Endothelial cell of umbilical vein (primary cell): ENCODE results near the gene ANKRD31. TPM values are rescaled to one million over a fixed set of nuclear protein-coding genes. Genes with fewer than 3 reads are reported as not detected.

Experiments used
- BruUV-seq: library from RNA; stranded (reverse); fragments of 400-500 nt; replicated peaks from 2 replicates; lab custom pipeline; 2021; lab: Mats Ljungman, UMichigan
- CTCF ChIA-PET: fragments of 300-600, 350-600 bp; sonication (Branson Sonifier 250); formaldehyde crosslinking; loops from one replicate; lab custom pipeline; 2021; ENCODE audit warnings: antibody characterized with exemption, inconsistent platforms; lab: Charles Lee
- POLR2A ChIA-PET: fragments of 300-600, 350-600 bp; sonication (Branson Sonifier 250); formaldehyde crosslinking; loops from one replicate; lab custom pipeline; 2021; ENCODE audit warnings: antibody characterized with exemption, inconsistent platforms; lab: Charles Lee
- DNase-seq: peaks from one replicate; pipeline ENCODE4 v3.0.0-alpha.2; 2011; ENCODE audit warnings: low read depth, low spot score
- FAIRE-seq: peaks from 2 replicates; lab custom pipeline; 2011; peaks lifted over from hg19 to GRCh38; lab: Jason Lieb, UNC
- H2AFZ ChIP-seq: 2 replicates; pipeline ENCODE4 v1.6.0; 2012; ENCODE audit warnings: low read depth, low read length, control low read depth, inconsistent platforms
- H3K27ac ChIP-seq: 2 replicates; pipeline ENCODE4 v1.5.1; 2011; ENCODE audit warnings: low read depth, mild to moderate bottlenecking, control low read depth, low read length, moderate library complexity; ENCODE audit not compliant: insufficient read depth
- H3K27me3 ChIP-seq, 2 experiments: 2 replicates each; pipeline versions ENCODE4 v1.6.0 to v1.6.1; 2011; ENCODE audit warnings: low read length in 2 of 2, mixed read lengths in 1 of 2; ENCODE audit not compliant: control insufficient read depth in 2 of 2, insufficient read depth in 2 of 2
- H3K36me3 ChIP-seq, 2 experiments: 2 replicates in 1 of 2; 3 replicates in 1 of 2; pipeline ENCODE4 v1.5.1; 2011; ENCODE audit warnings: low read length in 2 of 2, mild to moderate bottlenecking in 1 of 2, moderate library complexity in 1 of 2; ENCODE audit not compliant: control insufficient read depth in 2 of 2, insufficient read depth in 2 of 2; ENCODE audit errors: extremely low read depth in 1 of 2
- H3K4me1 ChIP-seq: 3 replicates; pipeline ENCODE4 v1.5.1; 2011; ENCODE audit warnings: mild to moderate bottlenecking, low read length; ENCODE audit not compliant: control insufficient read depth, insufficient read depth; ENCODE audit errors: extremely low read depth
- H3K4me2 ChIP-seq: 2 replicates; pipeline ENCODE4 v1.6.1; 2011; ENCODE audit warnings: low read length, control low read depth, mixed read lengths; ENCODE audit not compliant: insufficient read depth
- H3K4me3 ChIP-seq, 3 experiments: fragments of 200-600 bp in 1 of 3; sonication (generic), shearing (Covaris generic) in 1 of 3; replicated peaks in 1 of 3; 2 replicates each; pipeline ENCODE4 v1.5.1; 2011 to 2016; ENCODE audit warnings: control low read depth in 3 of 3, low read length in 3 of 3, mild to moderate bottlenecking in 2 of 3, inconsistent platforms in 1 of 3, low read depth in 1 of 3, moderate library complexity in 1 of 3; ENCODE audit not compliant: insufficient read depth in 1 of 3
- H3K79me2 ChIP-seq: 2 replicates; pipeline ENCODE4 v1.6.0; 2012; ENCODE audit warnings: low read length, inconsistent platforms; ENCODE audit not compliant: control insufficient read depth, insufficient read depth
- H3K9ac ChIP-seq: replicated peaks from 2 replicates; pipeline ENCODE3; 2011; ENCODE audit warnings: low read length, control low read depth; ENCODE audit not compliant: insufficient read depth; ENCODE audit errors: extremely low read depth
- H3K9me1 ChIP-seq: replicated peaks from 3 replicates; pipeline ENCODE4 v1.6.0; 2011; ENCODE audit warnings: mild to moderate bottlenecking, low read length; ENCODE audit not compliant: control insufficient read depth, insufficient read depth; ENCODE audit errors: extremely low read depth
- H3K9me3 ChIP-seq: replicated peaks from 2 replicates; pipeline ENCODE4 v1.5.1; 2012; ENCODE audit warnings: low read length, inconsistent platforms; ENCODE audit not compliant: control insufficient read depth, insufficient read depth
- H4K20me1 ChIP-seq: replicated peaks from 2 replicates; pipeline ENCODE3; 2011; ENCODE audit warnings: mild to moderate bottlenecking, low read length; ENCODE audit not compliant: control insufficient read depth, insufficient read depth; ENCODE audit errors: extremely low read depth
- EZH2 ChIP-seq: IDR thresholded peaks from 2 replicates; pipeline ENCODE4 v1.6.1; 2012; ENCODE audit warnings: borderline replicate concordance, low read depth, mild to moderate bottlenecking, moderate library complexity, low read length, inconsistent platforms; ENCODE audit not compliant: severe bottlenecking
- FOS ChIP-seq: IDR thresholded peaks from 2 replicates; pipeline ENCODE4 v1.6.1; 2011; ENCODE audit warnings: mild to moderate bottlenecking, low read length, moderate library complexity, borderline replicate concordance; ENCODE audit not compliant: insufficient read depth
- GATA2 ChIP-seq: IDR thresholded peaks from 2 replicates; pipeline ENCODE4 v1.7.0; 2011; ENCODE audit warnings: low read depth, mild to moderate bottlenecking, moderate library complexity, mixed read lengths, low read length; ENCODE audit not compliant: insufficient read length, insufficient read depth
- JUN ChIP-seq: IDR thresholded peaks from 2 replicates; pipeline ENCODE4 v1.6.1; 2011; ENCODE audit warnings: borderline replicate concordance, low read depth; ENCODE audit not compliant: insufficient read length, insufficient read depth
- MYC ChIP-seq: IDR thresholded peaks from one replicate; pipeline ENCODE4 v1.6.1; 2011; ENCODE audit warnings: mild to moderate bottlenecking, low read depth, low read length
- POLR2A ChIP-seq: IDR thresholded peaks from 2 replicates; pipeline ENCODE4 v1.6.1; 2012; ENCODE audit warnings: low read depth, mild to moderate bottlenecking, control low read depth, low read length
- POLR2AphosphoS5 ChIP-seq: IDR thresholded peaks from 2 replicates; pipeline ENCODE4 v1.6.1; 2012; ENCODE audit warnings: low read depth, mild to moderate bottlenecking, control low read depth, low read length, moderate library complexity; ENCODE audit not compliant: insufficient read depth
- dilution Hi-C: fragments of 300-500 bp; cut with MboI; formaldehyde crosslinking; loops from one replicate; pipeline ENCODE4 v1.15.0; 2019; ENCODE audit warnings: low sequenced_read_pairs; ENCODE audit not compliant: extremely low pct_ligation_motif_present
- intact Hi-C: fragments of 100-400 bp; cut with micrococcal nuclease; formaldehyde crosslinking; loops from one replicate; pipeline ENCODE4 v1.10.0; 2022
- polyA plus RNA-seq, 4 experiments: library from polyadenylated mRNA; depleted of rRNA in 3 of 4; stranded (reverse) in 3 of 4; unstranded in 1 of 4; fragments of >200 nt; gene quantifications; 2 replicates each; pipeline versions ENCODE4 v1.2.1 to v1.2.3, GENCODE V29; 2011 to 2012; ENCODE audit warnings: missing spikeins in 1 of 4
- total RNA-seq: library from RNA; stranded (reverse); gene quantifications from 2 replicates; pipeline ENCODE4 v1.2.3, GENCODE V29; 2021
- TF ChIP-seq, protein P1 (sequence below): IDR thresholded peaks from 2 replicates; pipeline ENCODE4 v1.6.1; 2011; ENCODE audit not compliant: insufficient read depth, insufficient read length
- TF ChIP-seq, protein P2 (sequence below), 2 donors: IDR thresholded peaks; 1 replicate in 1 of 2; 2 replicates in 1 of 2; pipeline ENCODE4 v1.5.1; 2011; ENCODE audit warnings: low read length in 2 of 2, mild to moderate bottlenecking in 2 of 2, moderate library complexity in 2 of 2, control low read depth in 1 of 2, inconsistent platforms in 1 of 2, low read depth in 1 of 2; ENCODE audit not compliant: insufficient read depth in 1 of 2; ENCODE audit errors: extremely low read depth in 1 of 2

The ANKRD31 gene
- total and polyA plus RNA-seq, 2 donors (not counting 3 experiments of a cell fraction or from before 2014, with no cell fraction given): not detected

GRCh38 chr5:75277463-75277862, 40.8 kb upstream of the ANKRD31 start:
- dilution Hi-C loops: no loop called here
- TF ChIP-seq JUN: no peak
- TF ChIP-seq FOS: no peak
- TF ChIP-seq, protein P1, sequence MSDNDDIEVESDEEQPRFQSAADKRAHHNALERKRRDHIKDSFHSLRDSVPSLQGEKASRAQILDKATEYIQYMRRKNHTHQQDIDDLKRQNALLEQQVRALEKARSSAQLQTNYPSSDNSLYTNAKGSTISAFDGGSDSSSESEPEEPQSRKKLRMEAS: no peak
- TF ChIP-seq POLR2AphosphoS5: no peak
- no peak for TF ChIP-seq MYC
- no peak for TF ChIP-seq EZH2
- TF ChIP-seq, protein P2, sequence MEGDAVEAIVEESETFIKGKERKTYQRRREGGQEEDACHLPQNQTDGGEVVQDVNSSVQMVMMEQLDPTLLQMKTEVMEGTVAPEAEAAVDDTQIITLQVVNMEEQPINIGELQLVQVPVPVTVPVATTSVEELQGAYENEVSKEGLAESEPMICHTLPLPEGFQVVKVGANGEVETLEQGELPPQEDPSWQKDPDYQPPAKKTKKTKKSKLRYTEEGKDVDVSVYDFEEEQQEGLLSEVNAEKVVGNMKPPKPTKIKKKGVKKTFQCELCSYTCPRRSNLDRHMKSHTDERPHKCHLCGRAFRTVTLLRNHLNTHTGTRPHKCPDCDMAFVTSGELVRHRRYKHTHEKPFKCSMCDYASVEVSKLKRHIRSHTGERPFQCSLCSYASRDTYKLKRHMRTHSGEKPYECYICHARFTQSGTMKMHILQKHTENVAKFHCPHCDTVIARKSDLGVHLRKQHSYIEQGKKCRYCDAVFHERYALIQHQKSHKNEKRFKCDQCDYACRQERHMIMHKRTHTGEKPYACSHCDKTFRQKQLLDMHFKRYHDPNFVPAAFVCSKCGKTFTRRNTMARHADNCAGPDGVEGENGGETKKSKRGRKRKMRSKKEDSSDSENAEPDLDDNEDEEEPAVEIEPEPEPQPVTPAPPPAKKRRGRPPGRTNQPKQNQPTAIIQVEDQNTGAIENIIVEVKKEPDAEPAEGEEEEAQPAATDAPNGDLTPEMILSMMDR (IDR thresholded peaks at IDR 0.05; ENCODE audit: extremely low read depth in 1 of 2, insufficient read depth in 1 of 2, low read depth in 1 of 2, low read length in 2 of 2): no peak
- TF ChIP-seq GATA2: no peak
- TF ChIP-seq POLR2A: no peak
- POLR2A ChIA-PET: no interaction called here

More at GRCh38 chr5:75277463-75277862, 40.8 kb upstream of the ANKRD31 start:
- Histone ChIP-seq H2AFZ (no peak overlapping the region), H3K9me1 (no peaks in the 10 kb centered on the region), H4K20me1 (no peaks in the 10 kb centered on the region), H3K4me2 (no peak overlapping the region), H3K9me3 (no peaks in the 10 kb centered on the region), H3K27me3 (peaks cover 0 to 2% of the 10 kb centered on the region in 2 experiments), H3K4me3 (no peak overlapping the region), H3K27ac (no peak overlapping the region), H3K9ac (no peak overlapping the region), H3K79me2 (no peaks in the 10 kb centered on the region), H3K36me3 (no peaks in the 10 kb centered on the region), H3K4me1 (no peaks in the 10 kb centered on the region)
- FAIRE-seq (no peak), DNase-seq (no peak)
- CTCF ChIA-PET: interaction anchor here (1.2 to 2.0 kb wide), 3 partner anchors 21 to 404 kb away, joined by 3 to 5 read pairs (median 4); no protein-coding TSS in a partner anchor
- intact Hi-C loops: no loop called here
- BruUV-seq: no TSS peak
